ENCODE data around the gene LTC4S.
"Not testable (repeated sequence)": the region's sequence is repeated elsewhere in the genome, so short reads cannot be mapped to it uniquely, and the experiment has no call there.

Gene LTC4S

DNA sequence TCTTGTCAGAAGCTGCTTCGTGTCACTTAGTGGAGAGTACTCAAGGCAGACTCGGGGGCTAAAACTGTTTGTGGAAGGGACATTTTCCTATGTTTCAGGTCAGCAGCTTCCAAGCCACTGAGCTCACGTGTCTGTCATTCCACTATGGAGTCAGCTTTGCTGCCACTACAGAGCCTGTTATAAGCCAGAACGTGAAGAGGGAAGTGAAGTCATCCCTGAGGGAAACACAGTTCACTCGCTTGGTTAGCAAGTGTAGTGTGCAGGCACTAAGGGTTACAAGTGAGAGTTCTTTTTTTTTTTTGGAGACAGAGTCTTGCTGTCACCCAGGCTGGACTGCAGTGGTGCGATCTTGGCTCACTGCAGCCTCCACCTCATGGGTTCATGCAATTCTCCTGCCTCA, 24.5 kb upstream of the LTC4S start:
- FAIRE-seq = no peak
- DNase-seq (ENCODE audit: insufficient read length, low spot score) = no peak

DNA sequence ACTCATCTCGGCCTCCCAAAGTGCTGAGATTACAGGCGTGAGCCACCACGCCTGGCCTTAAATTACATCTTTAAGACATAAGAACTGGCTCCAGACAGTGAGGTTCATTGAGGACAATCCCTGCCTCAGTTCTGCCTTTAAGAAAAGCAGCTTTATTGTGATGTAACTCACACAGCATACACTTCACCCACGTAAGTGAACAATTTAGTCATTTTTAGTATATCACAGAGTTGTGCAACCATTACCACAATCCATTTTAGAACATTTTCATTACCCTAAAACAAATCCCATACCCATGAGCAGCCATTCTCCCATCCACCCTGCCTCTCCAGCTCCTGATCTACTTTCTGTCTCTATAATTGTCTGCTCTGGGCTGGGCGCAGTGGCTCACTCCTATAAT, 24.0 kb upstream of the LTC4S start:
- no peak for DNase-seq (ENCODE audit: insufficient read length, low spot score)
- FAIRE-seq = no peak

DNA sequence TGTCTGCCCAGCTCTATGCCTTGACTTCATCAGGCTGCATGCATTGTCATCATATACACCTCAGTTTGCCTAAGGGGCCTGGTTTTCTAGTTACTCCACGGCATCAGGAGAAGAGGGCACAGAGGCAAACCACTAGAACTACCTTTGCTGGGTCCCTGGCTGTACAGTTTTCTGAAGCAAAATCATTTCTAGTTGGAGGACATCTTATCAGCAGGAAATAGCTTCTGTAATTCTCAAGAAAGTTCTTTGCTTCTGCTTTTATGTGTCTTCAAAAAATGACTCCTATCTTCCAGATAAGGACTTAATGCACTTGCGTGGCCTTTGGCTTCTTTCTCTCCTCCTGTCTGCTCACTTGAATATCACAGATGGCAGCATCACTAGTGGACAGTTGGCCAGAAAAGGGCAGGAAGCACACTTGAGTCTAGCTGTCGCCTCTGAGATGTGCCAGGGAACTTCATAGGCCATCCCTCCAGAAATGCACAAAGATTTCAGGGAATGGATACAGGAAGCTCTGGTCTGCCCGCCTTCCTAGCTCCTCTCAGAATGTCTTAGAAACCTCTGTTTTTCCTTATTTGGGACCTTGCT, 22.4 kb upstream of the LTC4S start:
- no peak for FAIRE-seq
- DNase-seq (ENCODE audit: insufficient read length, low spot score) = no peak

DNA sequence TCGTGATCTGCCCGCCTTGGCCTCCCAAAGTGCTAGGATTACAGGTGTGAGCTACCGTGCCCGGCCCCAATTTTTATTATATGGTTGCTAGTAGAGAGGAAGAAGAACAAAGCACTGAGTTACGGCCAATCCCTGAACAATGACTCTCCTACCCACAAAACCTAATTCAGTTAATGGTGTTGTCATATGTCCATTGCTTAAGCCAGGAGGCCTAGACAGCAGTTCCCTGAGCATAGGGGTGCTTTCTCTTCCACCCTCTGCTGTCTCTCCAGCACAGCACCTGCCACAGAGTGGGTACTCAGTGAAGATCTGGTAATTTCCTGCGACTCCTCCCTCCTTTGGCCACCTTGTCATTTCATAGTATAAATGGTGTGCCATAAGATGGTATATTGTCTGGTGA, 21.4 kb upstream of the LTC4S start:
- no peak for FAIRE-seq
- DNase-seq (ENCODE audit: insufficient read length, low spot score) = no peak

DNA sequence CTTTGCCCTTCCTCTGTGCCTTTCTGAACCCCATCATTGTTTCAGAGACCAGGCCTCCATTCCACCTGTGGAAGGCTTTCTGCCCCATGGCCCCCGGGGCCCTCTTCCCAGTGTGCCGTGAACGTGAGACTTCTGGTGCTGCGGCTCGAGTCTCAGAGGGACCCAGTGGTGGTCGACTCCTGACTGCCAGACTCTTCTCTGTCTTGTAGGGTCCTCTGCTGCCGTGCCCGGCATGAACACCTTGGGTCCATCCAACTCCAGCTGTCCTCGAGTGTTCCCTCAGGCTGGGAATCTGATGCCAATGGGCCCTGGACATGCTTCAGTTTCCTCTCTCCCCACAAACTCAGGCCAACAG, 20.1 kb upstream of the LTC4S start:
- FAIRE-seq = no peak
- no peak for DNase-seq (ENCODE audit: insufficient read length, low spot score)

DNA sequence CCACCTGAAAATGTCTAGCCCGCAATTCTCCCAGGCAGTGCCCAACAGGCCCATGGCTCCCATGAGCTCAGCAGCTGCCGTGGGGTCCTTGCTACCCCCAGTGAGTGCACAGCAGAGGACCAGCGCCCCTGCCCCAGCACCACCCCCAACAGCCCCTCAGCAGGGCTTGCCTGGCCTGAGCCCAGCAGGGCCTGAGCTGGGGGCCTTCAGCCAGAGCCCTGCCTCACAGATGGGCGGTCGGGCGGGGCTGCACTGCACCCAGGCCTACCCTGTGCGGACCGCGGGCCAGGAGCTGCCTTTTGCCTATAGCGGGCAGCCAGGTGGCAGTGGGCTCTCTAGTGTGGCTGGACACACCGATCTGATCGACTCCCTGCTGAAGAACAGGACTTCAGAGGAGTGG, 19.3 kb upstream of the LTC4S start:
- FAIRE-seq (no peak), DNase-seq (ENCODE audit: insufficient read length, low spot score) (no peak)

DNA sequence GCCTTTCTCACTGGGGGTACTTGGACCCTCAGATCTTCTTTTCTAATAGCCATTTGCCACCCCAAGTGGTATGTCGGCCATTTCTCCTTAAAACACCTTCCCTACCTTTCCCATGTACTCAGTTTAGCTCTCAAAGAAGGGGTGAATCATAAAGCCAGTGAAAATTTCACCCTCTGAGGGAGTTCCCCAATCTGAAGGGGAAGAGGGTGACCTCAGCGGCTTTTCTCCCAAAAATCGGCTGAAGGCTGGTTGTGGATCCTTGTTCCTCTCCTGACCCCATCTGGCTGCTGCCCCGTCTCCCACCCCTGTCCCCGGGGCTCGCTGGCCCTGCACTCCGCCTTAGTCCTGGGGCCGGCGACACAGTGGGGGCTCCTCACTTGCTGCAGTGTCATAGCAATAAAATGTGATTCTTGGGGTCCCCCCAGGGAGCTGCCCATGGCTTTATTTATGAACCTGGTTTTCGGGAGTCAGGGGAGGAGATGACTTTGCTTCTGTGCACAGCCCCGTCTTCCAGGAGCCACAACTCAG, 17.3 kb upstream of the LTC4S start:
- DNase-seq (ENCODE audit: insufficient read length, low spot score) (no peak), FAIRE-seq (no peak)

DNA sequence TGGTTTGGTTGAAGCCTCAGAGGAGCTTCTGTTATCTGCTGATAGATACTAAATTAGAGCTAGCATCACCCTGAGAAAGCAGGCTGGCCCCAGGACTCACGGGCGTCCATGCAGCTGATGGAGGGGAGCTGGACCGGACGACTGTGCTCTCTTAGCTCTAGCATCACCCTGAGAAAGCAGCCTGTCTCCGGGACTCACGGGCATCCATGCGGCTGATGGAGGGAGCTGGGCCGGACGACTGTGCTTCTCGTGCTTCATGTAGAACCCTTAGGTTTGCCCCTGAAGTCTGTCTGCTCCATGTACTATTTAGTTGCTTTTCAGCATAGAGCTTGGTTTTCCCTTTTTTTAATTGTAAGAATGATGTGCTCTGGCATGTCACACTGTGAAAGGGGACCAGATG, 16.3 kb upstream of the LTC4S start:
- FAIRE-seq = no peak
- DNase-seq (ENCODE audit: insufficient read length, low spot score) = no peak

DNA sequence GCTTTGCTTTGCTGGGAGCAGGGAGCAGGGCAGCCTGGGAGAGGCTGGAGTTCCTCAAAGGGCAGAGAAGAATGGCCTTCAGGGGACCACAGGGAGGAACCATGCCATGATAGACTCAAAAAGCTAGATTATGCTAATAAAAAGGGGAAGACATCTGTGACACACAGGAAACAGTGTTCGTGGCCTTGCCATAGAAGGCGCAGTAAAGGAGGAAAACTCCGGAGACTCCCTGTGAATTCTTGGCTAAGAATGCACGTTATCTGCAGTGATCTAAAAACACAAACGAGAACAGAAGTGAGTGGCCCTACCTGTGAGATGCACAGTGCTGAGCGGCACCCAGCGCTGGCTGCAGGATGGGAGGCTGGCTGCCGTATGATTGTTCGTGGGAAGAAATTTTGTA, 15.9 kb upstream of the LTC4S start:
- no peak for FAIRE-seq
- no peak for DNase-seq (ENCODE audit: insufficient read length, low spot score)

DNA sequence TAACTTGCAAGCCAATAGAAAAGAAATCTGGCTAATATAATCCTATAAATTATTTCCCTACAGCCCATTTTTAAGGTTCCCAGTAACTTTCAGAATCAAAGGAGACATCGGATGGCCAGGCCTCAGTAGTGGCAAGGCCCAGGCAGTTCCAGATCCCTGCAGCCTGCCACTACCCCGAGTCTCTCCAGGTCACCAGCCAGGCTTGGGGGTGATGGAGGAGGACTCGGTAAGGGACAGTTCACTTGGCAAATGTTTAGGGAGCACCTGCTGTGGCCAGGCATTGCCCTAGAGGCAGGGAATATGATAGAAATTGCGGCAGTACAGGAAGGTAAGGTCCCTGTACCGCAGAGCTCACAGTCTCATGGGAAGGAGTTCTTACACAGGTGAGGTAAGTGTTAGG, 15.2 kb upstream of the LTC4S start:
- DNase-seq (ENCODE audit: insufficient read length, low spot score) (no peak), FAIRE-seq (no peak)

DNA sequence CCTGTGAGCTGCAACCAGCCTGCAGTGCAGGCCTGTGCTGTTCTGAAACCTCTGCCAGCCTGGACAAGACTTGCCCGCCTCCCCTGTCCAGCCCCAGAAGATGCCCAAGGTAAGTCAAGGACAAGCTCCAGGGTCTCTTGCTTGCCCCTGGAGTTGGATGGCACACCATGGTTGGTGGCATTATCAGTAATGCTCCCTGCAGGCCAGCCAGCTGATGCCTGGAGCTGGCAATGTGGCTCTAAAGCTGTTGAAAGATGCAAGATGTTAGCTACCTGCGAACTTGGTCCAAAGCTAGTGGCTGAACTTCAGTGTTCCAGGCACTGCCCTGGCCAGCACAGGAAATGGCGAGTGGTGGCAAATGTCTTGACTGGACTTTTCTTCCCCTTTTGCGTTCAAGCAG, 14.0 kb upstream of the LTC4S start:
- FAIRE-seq (no peak), DNase-seq (ENCODE audit: insufficient read length, low spot score) (no peak)

DNA sequence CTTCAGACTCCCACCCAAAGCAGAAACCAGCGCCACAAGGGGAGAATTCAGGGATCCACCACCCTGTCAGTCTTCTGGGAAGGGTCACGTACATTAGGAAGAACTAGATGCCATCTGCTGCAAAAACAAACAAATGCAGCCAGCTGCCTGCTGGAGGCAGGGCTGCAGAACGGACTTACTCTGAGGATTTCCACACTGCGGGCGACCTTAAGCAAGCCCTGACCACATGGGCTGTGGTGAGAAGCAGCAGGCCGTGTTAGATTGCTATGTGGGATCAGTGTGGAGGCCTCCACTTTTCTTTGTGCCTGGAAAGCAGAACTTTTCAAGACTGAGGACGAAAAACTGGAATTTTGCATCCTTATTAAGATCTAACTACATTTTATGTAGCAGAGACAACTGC, 13.4 kb upstream of the LTC4S start:
- DNase-seq (ENCODE audit: insufficient read length, low spot score) (no peak), FAIRE-seq (no peak)

DNA sequence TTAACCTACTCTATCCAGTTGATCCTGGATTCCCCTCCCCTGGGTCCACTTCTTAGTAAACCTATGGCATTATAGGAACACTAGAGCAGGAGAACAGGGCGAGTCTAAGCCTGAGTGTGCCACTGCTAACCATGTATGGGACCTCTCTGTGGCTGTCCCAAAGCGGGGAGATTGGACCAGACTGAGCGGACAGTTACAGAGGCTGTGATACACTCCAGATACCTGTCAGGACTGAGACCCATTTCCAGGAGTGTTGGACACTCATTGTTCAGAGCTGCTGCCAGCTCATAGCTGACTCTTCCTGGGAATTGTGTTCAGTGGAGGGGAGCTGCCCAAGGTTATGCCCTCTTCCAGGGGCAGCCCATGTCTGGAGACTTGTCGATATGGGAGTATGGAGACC, 11.9 kb upstream of the LTC4S start:
- no peak for DNase-seq (ENCODE audit: insufficient read length, low spot score)
- FAIRE-seq = no peak

DNA sequence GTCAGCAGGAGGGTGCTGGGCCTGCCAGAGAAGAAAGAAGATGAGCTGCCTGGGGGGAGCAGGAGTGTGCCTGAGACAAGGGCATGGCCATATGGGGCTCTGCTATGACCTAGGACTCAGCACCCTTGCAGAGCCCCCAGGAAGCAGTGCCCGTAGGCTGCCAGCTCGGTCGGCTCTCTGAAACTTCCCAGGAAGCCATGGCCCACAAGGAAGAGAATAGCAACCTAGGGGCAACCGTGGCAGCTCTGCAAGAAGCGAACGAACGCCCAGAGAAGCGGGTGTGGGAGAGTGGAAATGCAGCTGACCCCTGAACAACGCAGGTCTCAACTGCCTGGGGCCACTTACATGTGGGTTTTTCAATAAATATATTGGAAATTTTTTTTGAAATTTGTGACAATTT, 10.7 kb upstream of the LTC4S start:
- no peak for FAIRE-seq

DNA sequence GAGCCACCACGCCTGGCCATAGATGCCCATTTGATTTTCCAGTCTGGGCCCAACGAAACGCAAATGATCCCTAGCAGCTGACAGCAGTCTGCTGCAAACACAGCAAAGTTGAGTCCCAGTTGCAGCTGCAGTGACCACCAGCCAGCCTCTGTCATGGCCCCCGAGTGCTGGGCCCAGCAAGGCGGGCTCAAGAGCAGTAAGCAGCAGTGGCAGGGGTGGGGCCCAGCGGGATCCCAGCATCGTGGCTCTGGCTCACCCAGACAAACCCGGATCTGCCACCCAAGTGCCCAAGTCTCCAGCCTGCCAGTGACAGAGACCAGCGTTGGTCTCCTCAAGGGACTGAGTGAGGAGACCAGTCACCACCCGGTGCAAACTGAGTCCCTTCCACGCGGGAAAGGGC, 6.9 kb upstream of the LTC4S start:
- no peak for FAIRE-seq
- no peak for DNase-seq (ENCODE audit: insufficient read length, low spot score)

More for the DNA sequence above, 10.7 kb upstream of the LTC4S start:
- DNase-seq (ENCODE audit: insufficient read length, low spot score) = no peak

DNA sequence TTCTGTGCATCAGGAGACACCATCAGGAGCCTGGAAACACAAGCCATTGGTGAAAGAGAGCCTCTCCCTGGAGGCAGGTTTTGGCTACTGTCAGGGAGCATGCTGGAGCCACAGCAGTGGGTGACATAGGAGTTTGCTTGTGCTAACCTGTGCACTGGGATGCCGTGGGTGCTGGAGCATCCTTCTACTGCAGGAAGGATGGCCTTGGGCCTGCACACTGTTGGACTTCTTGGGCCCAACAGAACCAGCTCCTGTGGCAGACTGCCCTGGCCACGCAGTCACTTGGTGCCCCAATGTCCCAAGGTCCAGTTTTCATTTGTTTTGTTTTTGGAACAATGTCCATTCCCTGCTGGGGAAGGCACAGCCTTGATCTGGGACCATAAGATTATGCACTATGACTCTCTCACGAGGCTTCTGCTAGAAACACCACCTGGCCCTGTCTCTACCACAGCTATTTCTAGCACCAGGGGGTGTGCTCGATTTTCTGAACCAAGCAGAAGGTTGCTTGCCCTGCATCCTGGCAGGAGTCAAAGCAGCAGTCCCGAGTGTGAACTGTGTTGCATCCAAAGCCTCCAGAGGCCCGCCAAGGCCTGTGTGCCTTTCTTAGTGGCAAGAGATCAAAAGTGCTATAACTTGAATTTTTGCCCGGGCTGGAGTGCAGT, 5.5 kb upstream of the LTC4S start:
- no peak for DNase-seq (ENCODE audit: insufficient read length, low spot score)
- no peak for FAIRE-seq

DNA sequence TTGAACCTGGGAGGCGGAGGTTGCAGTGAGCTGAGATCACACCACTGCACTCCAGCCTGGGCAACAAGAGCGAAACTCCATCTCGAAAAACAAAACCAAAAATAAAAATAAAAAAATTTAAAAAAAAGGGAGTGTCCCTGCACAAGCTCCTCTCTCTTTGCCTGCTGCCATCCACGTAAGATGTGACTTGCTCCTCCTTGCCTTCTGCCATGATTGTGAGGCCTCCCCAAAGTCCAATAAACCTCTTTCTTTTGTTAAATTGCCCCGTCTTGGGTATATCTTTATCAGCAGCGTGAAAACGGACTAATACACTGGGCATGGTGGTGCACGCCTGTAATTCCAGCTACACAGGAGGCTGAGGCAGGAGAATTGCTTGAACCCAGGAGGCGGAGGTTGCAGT, 4.5 kb upstream of the LTC4S start:
- DNase-seq (ENCODE audit: insufficient read length, low spot score); FAIRE-seq: not testable (repeated sequence)

DNA sequence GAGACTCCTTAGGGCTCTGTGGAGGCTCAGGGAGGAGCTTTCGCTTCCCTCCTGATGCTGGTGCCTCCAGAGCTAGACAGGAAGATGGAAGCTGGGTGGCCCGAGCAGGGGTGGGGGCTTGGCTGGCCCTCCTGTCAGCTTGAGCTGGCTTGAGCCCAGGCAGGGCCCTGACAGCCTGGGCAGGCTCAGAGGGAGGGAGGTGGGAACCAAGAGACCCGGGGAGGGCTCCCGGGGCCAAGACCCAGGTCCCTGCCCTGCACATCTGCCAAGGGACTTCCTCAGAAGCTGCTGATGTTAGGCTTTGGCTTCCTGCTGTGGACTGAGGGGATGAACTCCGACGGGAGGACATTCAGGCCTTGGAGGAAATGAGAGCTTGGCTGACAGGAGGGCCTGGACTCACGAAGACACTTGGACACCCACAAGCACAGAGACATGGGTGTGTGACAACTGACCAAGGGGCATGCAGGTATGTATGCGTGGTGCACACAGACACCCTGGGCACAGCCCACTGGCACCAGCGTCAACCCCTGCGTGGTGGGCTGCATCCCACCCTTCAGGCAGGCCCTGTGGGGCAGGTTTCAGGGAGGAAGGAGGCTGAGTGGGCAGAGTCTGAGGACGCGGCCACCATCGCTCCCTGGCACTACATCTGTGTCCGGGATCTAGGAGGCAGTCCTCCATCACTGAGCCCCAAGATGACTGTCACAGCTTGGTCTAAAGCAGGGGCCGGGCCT, 1.7 kb upstream of the LTC4S start:
- DNase-seq (ENCODE audit: insufficient read length, low spot score) (no peak), FAIRE-seq (no peak)

DNA sequence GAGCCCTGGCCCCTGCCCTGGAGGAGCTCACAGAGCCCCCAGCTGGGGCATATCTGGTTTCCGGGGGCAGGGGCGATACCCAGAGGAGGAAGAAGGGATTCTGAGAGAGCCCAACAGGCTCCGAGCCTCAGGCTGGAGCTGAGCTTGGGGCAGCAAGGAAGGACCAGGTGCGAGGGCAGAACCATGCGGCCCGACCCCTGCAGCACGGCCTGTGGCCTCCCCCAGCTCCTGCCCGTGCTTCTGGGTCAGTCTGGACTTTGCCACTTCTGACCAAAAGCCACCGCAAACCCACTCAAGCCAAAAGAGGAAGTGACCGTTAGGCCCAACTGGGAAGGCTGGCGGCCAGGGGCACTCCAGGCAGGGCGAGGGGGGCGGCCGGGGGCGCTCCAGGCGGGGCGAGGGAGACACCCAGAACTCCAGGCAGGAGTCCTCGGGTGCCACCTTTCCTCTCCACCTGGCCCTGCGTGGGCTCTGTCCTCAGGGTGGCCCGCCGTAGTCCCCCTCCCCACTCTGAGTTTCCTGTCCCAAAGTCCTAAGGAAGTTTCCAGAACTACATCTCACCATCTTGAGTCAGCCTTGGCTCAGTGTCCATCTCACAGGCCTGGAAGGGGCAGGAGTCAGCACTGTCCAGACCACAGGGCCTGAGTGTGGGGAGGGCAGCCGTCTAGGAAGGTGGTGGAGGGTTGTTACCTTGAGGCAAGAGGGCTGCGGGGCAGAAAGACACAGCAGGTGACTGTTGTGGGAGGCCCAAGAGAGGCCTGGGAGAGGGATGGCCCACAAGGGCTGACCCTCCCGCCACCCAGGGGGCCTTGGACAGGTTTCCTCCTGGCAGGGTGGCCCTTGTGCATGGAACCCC, 946 bp upstream of the LTC4S start:
- FAIRE-seq = no peak
- no peak for DNase-seq (ENCODE audit: insufficient read length, low spot score)

DNA sequence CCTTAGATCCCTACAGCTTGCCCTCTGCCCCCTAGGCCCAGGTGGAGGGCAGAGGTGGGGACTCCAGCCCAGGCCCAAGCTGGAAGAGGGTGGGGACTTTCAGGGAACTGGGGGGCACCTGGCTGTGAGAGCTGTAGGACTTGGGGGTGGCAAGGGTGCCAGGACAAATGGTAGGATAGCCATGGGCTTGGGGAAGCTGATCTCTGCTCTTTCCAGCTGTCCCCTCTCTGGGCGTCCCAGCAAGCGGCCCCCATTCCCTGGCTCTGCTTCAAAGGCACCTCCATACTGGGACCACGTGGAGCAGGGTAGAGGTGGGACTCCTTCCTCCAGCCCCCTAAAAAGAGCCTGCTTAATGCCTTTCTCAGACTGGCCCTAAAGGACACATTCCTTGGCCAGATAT, 385 bp downstream of the LTC4S start:
- no peak for FAIRE-seq
- DNase-seq (ENCODE audit: insufficient read length, low spot score) = no peak

DNA sequence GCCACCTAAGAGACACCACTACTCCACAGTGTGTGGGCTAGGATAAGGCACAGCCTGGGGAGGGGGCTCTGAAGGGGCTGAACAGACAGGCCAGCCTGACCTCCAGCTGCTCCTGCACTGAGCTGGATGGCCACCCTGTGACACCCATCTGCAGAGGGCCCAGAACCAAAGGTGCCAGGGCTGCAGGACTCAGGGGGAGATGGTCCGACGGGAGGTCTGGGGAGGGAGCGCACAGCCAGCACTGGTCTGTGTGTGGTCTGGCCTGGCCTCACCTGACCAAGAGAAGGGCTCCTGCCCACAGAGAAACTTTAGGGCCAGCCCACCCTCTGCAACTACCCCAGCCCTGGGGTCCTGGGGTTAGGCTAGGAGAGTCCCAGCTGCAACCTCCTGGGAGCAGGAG, 789 bp downstream of the LTC4S start:
- DNase-seq (ENCODE audit: insufficient read length, low spot score) = no peak
- no peak for FAIRE-seq

Data from GM19239 (cell line).